ENCODE results near the gene NTM.

DNA sequence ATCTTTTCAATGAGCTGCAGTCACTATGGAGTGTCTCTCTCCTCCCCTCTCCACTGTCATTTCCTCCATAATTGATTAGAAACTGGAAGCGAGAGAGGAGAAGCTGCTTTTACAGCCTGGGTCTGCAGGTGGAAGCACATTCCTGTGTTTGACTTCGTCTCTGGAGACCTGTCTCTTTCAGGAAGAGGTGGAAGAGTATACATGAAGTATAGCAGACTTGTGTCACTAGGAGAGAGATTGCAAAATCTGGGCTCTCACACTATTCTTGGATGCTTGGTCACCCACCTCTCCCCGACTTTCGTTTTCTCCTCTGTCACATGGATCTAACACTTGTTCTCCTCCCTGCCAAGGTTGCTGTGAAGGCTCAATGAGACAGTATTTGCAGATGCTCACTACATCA, 323.3 kb downstream of the NTM start:
- TF ChIP-seq CTCF (IDR thresholded peaks at IDR 0.05; ENCODE audit: control extremely low read depth in 1 of 3, insufficient read depth in 1 of 3, low read depth in 1 of 3, low read length in 3 of 3) = no peak
- TF ChIP-seq CHD7 (IDR thresholded peaks at IDR 0.05; ENCODE audit: insufficient replicate concordance, low read length) = no peak
- TF ChIP-seq POLR2A (IDR thresholded peaks at IDR 0.05; ENCODE audit: control extremely low read depth in 1 of 2, low read depth in 2 of 2, low read length in 2 of 2) = no peak
- no peak for TF ChIP-seq EZH2 (IDR thresholded peaks at IDR 0.05; ENCODE audit: low read depth, low read length, severe bottlenecking)
- TF ChIP-seq EP300 (IDR thresholded peaks at IDR 0.05; ENCODE audit: borderline replicate concordance in 1 of 2, low read depth in 2 of 2, low read length in 2 of 2) = no peak
